Mesenchymal stem cell (in vitro differentiated cells and primary cell): ENCODE measurements around the gene RUSC1. TPM values are rescaled to one million over a fixed set of nuclear protein-coding genes. Genes with fewer than 3 reads are reported as not detected.
A peak's percentile ranks its signal among the peaks of the same experiment; 100 is the strongest.

Experiments
- DNase-seq: peaks from one replicate; pipeline ENCODE4 v3.0.0-alpha.2; 2013
- H2AFZ ChIP-seq: one replicate; pipeline ENCODE4 v1.6.1; 2013; ENCODE audit warnings: low read depth, mild to moderate bottlenecking, control low read depth, inconsistent platforms, low read length, moderate library complexity
- H2AK5ac ChIP-seq: 2 replicates; pipeline ENCODE4 v1.6.1; 2013; ENCODE audit warnings: low read length, moderate library complexity, mild to moderate bottlenecking, inconsistent platforms; ENCODE audit not compliant: severe bottlenecking
- H2BK120ac ChIP-seq: one replicate; pipeline ENCODE4 v1.6.1; 2013; ENCODE audit warnings: low read depth, mild to moderate bottlenecking, inconsistent platforms, low read length, moderate library complexity
- H2BK12ac ChIP-seq, 2 experiments: one replicate each; pipeline ENCODE4 v1.6.1; 2013; ENCODE audit warnings: inconsistent platforms in 2 of 2, low read length in 2 of 2, mild to moderate bottlenecking in 2 of 2, moderate library complexity in 2 of 2, control low read depth in 1 of 2
- H2BK15ac ChIP-seq: one replicate; pipeline ENCODE4 v1.6.1; 2013; ENCODE audit warnings: mild to moderate bottlenecking, low read depth, inconsistent platforms; ENCODE audit not compliant: poor library complexity, severe bottlenecking
- H2BK5ac ChIP-seq: 2 replicates; pipeline ENCODE4 v1.6.1; 2013; ENCODE audit warnings: low read depth, mild to moderate bottlenecking, low read length, control low read depth, inconsistent platforms; ENCODE audit not compliant: poor library complexity, severe bottlenecking
- H3K14ac ChIP-seq, 2 experiments: one replicate each; pipeline ENCODE4 v1.6.1; 2013; ENCODE audit warnings: inconsistent platforms in 2 of 2, low read length in 2 of 2, control low read depth in 1 of 2, mild to moderate bottlenecking in 1 of 2, moderate library complexity in 1 of 2
- H3K18ac ChIP-seq, 2 experiments: one replicate each; pipeline ENCODE4 v1.6.1; 2013; ENCODE audit warnings: inconsistent platforms in 2 of 2, low read length in 2 of 2, control low read depth in 1 of 2, low read depth in 1 of 2, mild to moderate bottlenecking in 1 of 2
- H3K23ac ChIP-seq, 2 experiments: one replicate each; pipeline ENCODE4 v1.6.1; 2013; ENCODE audit warnings: inconsistent platforms in 2 of 2, low read length in 2 of 2, mild to moderate bottlenecking in 2 of 2, moderate library complexity in 2 of 2, control low read depth in 1 of 2
- H3K27ac ChIP-seq: 2 replicates; pipeline ENCODE4 v1.5.1; 2013; ENCODE audit warnings: mild to moderate bottlenecking, moderate library complexity, low read length, control low read depth, inconsistent platforms; ENCODE audit not compliant: poor library complexity, severe bottlenecking
- H3K27me3 ChIP-seq, 2 experiments: 2 replicates each; pipeline versions ENCODE4 v1.6.1 to v1.7.0; 2013; ENCODE audit warnings: low read length in 2 of 2, mild to moderate bottlenecking in 2 of 2, moderate library complexity in 2 of 2, control low read depth in 1 of 2, inconsistent platforms in 1 of 2; ENCODE audit not compliant: control insufficient read depth in 1 of 2, insufficient read depth in 1 of 2
- H3K36me3 ChIP-seq, 2 experiments: 2 replicates each; pipeline versions ENCODE4 v1.6.1 to v1.7.0; 2013; ENCODE audit warnings: low read length in 2 of 2, control low read depth in 1 of 2, inconsistent platforms in 1 of 2, low read depth in 1 of 2, mild to moderate bottlenecking in 1 of 2; ENCODE audit not compliant: insufficient read depth in 2 of 2, control insufficient read depth in 1 of 2
- H3K4ac ChIP-seq, 2 experiments: one replicate each; pipeline ENCODE4 v1.6.1; 2013; ENCODE audit warnings: inconsistent platforms in 2 of 2, low read length in 2 of 2, mild to moderate bottlenecking in 2 of 2, moderate library complexity in 2 of 2, control low read depth in 1 of 2, low read depth in 1 of 2
- H3K4me1 ChIP-seq: 2 replicates; pipeline ENCODE4 v1.6.1; 2013; ENCODE audit warnings: low read depth, low read length, control low read depth; ENCODE audit not compliant: control insufficient read depth, insufficient read depth
- H3K4me2 ChIP-seq: 2 replicates; pipeline ENCODE4 v1.6.1; 2013; ENCODE audit warnings: low read length, mild to moderate bottlenecking, inconsistent platforms; ENCODE audit not compliant: poor library complexity, severe bottlenecking
- H3K4me3 ChIP-seq, 2 experiments: 2 replicates each; pipeline versions ENCODE4 v1.5.1 to v1.7.0; 2013; ENCODE audit warnings: low read length in 2 of 2, mild to moderate bottlenecking in 2 of 2, control low read depth in 1 of 2, low read depth in 1 of 2; ENCODE audit not compliant: insufficient read depth in 1 of 2
- H3K79me1 ChIP-seq: replicated peaks from 2 replicates; pipeline ENCODE4 v1.6.1; 2013; ENCODE audit warnings: mild to moderate bottlenecking, control low read depth, low read length, inconsistent platforms; ENCODE audit not compliant: poor library complexity, severe bottlenecking
- H3K9ac ChIP-seq: 2 replicates; pipeline ENCODE4 v1.7.0; 2013; ENCODE audit warnings: mild to moderate bottlenecking, low read length, moderate library complexity
- H3K9me3 ChIP-seq: 2 replicates; pipeline ENCODE4 v1.7.0; 2013; ENCODE audit warnings: mild to moderate bottlenecking, low read length; ENCODE audit not compliant: control insufficient read depth
- H4K8ac ChIP-seq: one replicate; pipeline ENCODE4 v1.6.1; 2013; ENCODE audit warnings: inconsistent platforms, mild to moderate bottlenecking, low read length, moderate library complexity
- H4K91ac ChIP-seq: one replicate; pipeline ENCODE4 v1.6.1; 2013; ENCODE audit warnings: mild to moderate bottlenecking, low read length, inconsistent platforms
- WGBS: methylation state at CpG from one replicate; pipeline ENCODE4 v1.1.7; 2013; ENCODE audit warnings: mixed read lengths; 5-methylcytosine and 5-hydroxymethylcytosine counted together
- polyA plus RNA-seq, 2 experiments: library from polyadenylated mRNA; stranded (reverse); fragments of 200-250 nt; gene quantifications; one replicate each; pipeline ENCODE4 v1.2.3, GENCODE V29; 2013

Gene RUSC1, protein sequence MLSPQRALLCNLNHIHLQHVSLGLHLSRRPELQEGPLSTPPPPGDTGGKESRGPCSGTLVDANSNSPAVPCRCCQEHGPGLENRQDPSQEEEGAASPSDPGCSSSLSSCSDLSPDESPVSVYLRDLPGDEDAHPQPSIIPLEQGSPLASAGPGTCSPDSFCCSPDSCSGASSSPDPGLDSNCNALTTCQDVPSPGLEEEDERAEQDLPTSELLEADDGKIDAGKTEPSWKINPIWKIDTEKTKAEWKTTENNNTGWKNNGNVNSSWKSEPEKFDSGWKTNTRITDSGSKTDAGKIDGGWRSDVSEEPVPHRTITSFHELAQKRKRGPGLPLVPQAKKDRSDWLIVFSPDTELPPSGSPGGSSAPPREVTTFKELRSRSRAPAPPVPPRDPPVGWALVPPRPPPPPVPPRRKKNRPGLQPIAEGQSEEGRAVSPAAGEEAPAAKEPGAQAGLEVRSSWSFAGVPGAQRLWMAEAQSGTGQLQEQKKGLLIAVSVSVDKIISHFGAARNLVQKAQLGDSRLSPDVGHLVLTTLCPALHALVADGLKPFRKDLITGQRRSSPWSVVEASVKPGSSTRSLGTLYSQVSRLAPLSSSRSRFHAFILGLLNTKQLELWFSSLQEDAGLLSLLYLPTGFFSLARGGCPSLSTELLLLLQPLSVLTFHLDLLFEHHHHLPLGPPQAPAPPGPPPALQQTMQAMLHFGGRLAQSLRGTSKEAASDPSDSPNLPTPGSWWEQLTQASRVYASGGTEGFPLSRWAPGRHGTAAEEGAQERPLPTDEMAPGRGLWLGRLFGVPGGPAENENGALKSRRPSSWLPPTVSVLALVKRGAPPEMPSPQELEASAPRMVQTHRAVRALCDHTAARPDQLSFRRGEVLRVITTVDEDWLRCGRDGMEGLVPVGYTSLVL
- 33.3 TPM for polyA plus RNA-seq (2013, experiment 1 of 2)
- polyA plus RNA-seq (2013, experiment 2 of 2): 32.2 TPM

DNA sequence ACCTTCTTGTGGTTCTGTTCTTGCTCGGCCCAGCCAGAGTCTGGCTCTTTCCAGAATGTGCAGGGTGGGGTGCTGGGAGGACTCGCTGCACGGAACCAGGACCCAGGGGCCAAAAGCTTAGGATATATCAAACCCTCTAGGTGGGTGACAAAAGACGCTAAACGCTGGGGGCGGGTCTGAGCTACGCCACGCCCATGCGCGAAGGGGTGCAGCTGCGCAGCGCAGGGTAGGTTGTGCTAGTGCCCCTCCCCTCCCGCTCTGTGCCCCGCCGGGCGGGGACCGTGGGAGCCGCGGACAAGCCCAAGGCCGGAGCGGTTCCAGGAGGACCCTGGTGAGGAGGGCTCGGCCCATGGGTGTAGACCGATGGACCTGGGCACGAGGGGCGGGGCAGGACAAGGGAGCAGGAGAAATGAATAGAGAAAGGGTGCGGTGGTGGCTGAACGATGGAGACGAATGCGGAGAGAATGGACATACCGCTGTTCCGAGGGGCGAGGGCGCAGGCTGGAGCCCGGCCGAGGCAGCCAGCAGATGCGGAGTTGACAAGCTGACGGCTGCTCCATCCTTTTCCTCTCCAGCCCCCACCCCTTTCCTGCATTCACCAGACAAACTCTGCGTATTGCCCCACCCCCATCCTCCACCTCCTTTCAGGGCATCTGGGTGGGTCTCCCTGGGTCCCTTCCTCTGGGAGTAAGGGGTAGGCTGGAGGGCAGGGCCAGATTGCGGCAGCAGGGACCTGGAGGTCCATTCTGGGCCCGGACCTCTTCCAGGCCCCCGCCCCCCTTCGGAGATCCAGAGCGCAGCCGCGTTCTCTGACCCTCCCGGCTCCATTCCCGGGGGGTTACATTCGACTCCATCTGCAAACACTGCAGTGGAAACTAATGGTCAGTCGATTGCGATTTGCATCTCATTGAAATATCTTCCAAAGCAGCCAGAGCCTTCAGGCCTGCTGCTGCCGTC, at the start of gene RUSC1:
TSS of gene RUSC1 (plus strand) at position 234 of the 957 bp plus-strand sequence. CDS start 880 bp downstream, outside the sequence.
- peak within 1 kb of the TSS; percentile 94 for H3K9ac ChIP-seq

DNA sequence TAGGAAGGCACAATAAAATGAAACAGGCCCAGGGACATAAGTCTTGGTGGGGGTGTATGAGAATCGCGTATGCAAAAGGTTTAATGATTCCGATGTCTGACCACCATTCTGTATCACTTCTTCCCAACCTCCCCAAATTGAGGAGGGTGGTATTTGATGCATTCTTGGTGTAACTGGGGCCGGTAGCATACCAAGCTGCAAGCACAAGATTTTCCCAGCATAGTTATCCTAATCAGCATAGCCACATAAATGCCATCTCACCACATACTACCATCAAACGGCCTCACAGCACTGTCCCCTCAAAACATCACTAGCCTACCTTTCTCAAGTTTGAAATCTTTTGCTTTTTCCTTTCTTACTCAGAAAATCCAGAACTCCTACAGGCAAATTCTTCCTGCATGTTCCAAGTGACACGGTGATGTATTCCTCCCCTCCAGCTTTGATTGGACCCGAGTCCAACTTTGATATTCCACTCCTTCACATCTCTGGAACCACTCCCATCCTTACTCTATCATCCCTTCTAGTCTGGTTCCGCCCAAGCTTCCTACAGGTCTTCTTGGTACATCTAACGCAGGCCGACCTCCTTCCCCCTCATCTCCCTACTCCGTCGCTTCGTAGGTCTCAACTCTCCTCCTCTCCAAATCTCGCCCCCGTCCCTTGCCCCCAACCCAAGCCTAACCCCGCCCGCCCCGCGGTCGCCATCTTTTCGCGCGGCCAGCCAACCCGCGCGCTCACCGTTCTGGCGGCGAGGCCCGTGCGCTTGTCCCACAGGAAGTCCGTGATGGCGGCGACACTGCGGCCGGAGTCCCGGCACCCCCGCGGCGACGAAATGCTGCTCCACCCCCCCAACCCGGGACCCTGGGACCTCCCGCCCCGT, 48.0 kb upstream of the RUSC1 start:
- peak overlapping the region; percentile 67 to 97 for H3K18ac ChIP-seq
- peaks cover 31 to 39% of the 10 kb centered on the region in 2 experiments for H3K36me3 ChIP-seq
- peak overlapping the region in 1 of 2 experiments; percentile 35 for H2BK12ac ChIP-seq
- peak overlapping the region; percentile 72 for H3K4me2 ChIP-seq
- peaks cover 17% of the 10 kb centered on the region for H3K79me1 ChIP-seq
- peak overlapping the region; percentile 78 for H2BK5ac ChIP-seq
- no peak overlapping the region for H3K23ac ChIP-seq
- H3K9me3 ChIP-seq: no peaks in the 10 kb centered on the region
- no peak overlapping the region for H2AFZ ChIP-seq
- peak overlapping the region; percentile 99 for H2BK120ac ChIP-seq
- H4K8ac ChIP-seq: peak overlapping the region; percentile 81
- H3K14ac ChIP-seq: peak overlapping the region; percentile 17 to 53
- H3K4ac ChIP-seq: peak overlapping the region; percentile 82 to 92
- peaks cover 3% of the 10 kb centered on the region for H3K4me1 ChIP-seq
- peak; percentile 79 for DNase-seq
- H3K9ac ChIP-seq: peak overlapping the region; percentile 90
- peak overlapping the region; percentile 92 for H3K27ac ChIP-seq
- H3K4me3 ChIP-seq: peak overlapping the region; percentile 78 to 88
- no peaks in the 10 kb centered on the region for H3K27me3 ChIP-seq
- H4K91ac ChIP-seq: peak overlapping the region; percentile 85
- H2BK15ac ChIP-seq: peak overlapping the region; percentile 19
- H2AK5ac ChIP-seq: no peak overlapping the region
- 8% methylated on average over 28 of the region's 44 CpGs for WGBS

More for the DNA sequence above, at the start of gene RUSC1:
- Histone ChIP-seq H2AFZ (no peak within 1 kb of the TSS), H2BK12ac (peak within 1 kb of the TSS in 1 of 2 experiments; percentile 64), H4K91ac (peak within 1 kb of the TSS; percentile 57), H3K36me3 (peaks cover 39 to 40% of the 10 kb centered on the region in 2 experiments), H4K8ac (peak within 1 kb of the TSS; percentile 16), H3K9me3 (no peaks in the 10 kb centered on the region), H3K4me3 (peak within 1 kb of the TSS; percentile 39 to 97), H2BK5ac (no peak within 1 kb of the TSS), H3K23ac (peak within 1 kb of the TSS in 1 of 2 experiments; percentile 78), H3K4me2 (peak within 1 kb of the TSS; percentile 44), H3K27me3 (no peaks in the 10 kb centered on the region), H3K18ac (peak within 1 kb of the TSS; percentile 24 to 79), H3K4me1 (peaks cover 27% of the 10 kb centered on the region), H3K27ac (no peak within 1 kb of the TSS), H3K79me1 (peaks cover 25% of the 10 kb centered on the region), H3K4ac (peak within 1 kb of the TSS in 1 of 2 experiments; percentile 17), H3K14ac (peak within 1 kb of the TSS in 1 of 2 experiments; percentile 75), H2BK15ac (no peak within 1 kb of the TSS), H2BK120ac (no peak within 1 kb of the TSS), H2AK5ac (no peak within 1 kb of the TSS)
- 45% methylated on average over 34 of the region's 51 CpGs for WGBS
- DNase-seq: peak; percentile 51

GRCh38 chr1:155273343-155274245, 47.1 kb upstream of the RUSC1 start, which contains the start of gene CLK2:
TSS of gene CLK2 (minus strand) at chr1:155273504. CDS start at chr1:155270977, 2,527 bp downstream.
- Histone ChIP-seq H3K27ac (peak within 1 kb of the TSS; percentile 92), H3K23ac (no peak within 1 kb of the TSS), H3K79me1 (peaks cover 13% of the 10 kb centered on the region), H2AK5ac (peak within 1 kb of the TSS; percentile 85), H4K91ac (peak within 1 kb of the TSS; percentile 85), H3K27me3 (no peaks in the 10 kb centered on the region), H3K9me3 (no peaks in the 10 kb centered on the region), H4K8ac (peak within 1 kb of the TSS; percentile 83), H3K4ac (peak within 1 kb of the TSS; percentile 82 to 92), H2BK5ac (peak within 1 kb of the TSS; percentile 78), H3K18ac (peak within 1 kb of the TSS; percentile 71 to 97), H2BK15ac (peak within 1 kb of the TSS; percentile 61), H2BK12ac (peak within 1 kb of the TSS; percentile 35 to 64), H3K4me3 (peak within 1 kb of the TSS; percentile 78 to 88), H2BK120ac (peak within 1 kb of the TSS; percentile 99), H2AFZ (no peak within 1 kb of the TSS), H3K9ac (peak within 1 kb of the TSS; percentile 90), H3K4me1 (peaks cover 7% of the 10 kb centered on the region), H3K4me2 (peak within 1 kb of the TSS; percentile 86), H3K36me3 (peaks cover 22 to 30% of the 10 kb centered on the region in 2 experiments), H3K14ac (peak within 1 kb of the TSS; percentile 29 to 53)
- 21% methylated on average over 53 of the region's 61 CpGs for WGBS
- DNase-seq: peak; percentile 93
